HG03025 (cell line): Measurements from ENCODE around the gene STON1.
"Not testable (repeated sequence)": the region's sequence is repeated elsewhere in the genome, so short reads cannot be mapped to it uniquely, and the experiment has no call there.

Experiments used
- ATAC-seq: cut with Tn5 transposase; IDR thresholded peaks from one replicate; pipeline ENCODE4 v1.9.1; 2021; ENCODE audit warnings: mild to moderate bottlenecking, moderate library complexity; ENCODE audit not compliant: unreplicated experiment, low FRiP score

Gene STON1, protein sequence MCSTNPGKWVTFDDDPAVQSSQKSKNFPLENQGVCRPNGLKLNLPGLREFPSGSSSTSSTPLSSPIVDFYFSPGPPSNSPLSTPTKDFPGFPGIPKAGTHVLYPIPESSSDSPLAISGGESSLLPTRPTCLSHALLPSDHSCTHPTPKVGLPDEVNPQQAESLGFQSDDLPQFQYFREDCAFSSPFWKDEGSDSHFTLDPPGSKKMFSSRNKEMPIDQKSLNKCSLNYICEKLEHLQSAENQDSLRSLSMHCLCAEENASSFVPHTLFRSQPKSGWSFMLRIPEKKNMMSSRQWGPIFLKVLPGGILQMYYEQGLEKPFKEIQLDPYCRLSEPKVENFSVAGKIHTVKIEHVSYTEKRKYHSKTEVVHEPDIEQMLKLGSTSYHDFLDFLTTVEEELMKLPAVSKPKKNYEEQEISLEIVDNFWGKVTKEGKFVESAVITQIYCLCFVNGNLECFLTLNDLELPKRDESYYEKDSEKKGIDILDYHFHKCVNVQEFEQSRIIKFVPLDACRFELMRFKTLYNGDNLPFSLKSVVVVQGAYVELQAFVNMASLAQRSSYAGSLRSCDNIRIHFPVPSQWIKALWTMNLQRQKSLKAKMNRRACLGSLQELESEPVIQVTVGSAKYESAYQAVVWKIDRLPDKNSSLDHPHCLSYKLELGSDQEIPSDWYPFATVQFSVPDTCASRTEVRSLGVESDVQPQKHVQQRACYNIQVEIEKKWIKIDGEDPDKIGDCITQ

DNA sequence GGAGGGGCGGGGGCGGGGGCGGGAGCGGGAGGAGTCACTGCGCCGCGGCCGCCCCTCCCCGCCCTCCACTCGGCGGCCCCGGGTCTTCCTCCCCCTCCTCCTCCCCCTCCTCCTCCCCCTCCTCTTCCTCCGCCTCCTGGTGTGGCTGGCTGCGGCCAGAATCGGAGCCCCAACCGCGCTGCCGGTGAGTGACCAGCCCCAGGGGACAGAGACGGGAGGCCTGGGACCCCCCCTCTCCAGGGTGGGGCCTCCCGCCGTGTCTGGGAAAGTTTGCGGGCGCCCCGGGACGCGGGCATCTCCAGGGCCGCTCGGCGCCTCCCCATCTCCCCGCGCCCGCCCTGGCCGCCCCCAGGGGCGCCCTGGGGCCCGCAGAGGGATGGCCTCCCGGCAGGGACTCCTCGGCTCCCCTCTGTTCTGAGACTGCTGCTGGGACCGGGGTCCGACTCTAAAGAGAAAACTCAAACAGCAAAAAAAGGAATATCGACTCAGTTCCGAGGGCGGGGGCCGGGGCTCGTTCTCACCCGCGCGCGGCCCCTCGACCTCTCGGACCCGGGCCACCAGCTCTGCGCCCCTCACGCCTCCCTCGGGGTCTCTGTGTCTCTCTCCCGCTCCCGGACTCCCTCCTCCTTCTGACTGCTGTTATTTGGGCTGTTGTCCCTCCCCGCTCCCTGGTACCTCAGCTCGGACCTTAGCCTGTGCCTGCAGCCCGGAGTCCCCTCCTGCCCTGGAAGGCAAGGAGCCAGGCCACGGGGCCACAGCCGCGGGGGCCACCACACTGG is at the start of gene STON1:
TSS of gene STON1 (plus strand) at position 122 of the 779 bp plus-strand sequence. CDS start 50,480 bp downstream, outside the sequence.
- no peak for ATAC-seq

DNA sequence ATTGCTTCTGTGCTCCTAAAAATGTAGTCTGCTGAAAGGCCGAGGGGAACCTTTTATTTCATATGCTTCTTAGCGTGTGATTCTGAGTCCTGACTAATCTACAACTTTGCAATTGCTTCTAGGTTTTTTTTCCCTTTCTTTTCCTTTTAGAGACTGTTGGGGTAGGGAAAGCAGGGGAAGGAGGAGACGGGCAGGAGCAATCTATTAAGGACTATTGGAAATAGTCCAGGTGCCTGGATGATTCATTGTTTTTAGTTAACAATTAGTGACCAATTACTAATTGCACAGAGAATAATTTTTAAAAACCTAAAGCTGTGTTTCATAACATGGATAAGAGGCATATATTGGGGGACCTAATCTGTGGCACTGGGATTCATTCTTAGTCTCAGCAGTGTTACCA is 49.4 kb upstream of the STON1 start:
- no peak for ATAC-seq

DNA sequence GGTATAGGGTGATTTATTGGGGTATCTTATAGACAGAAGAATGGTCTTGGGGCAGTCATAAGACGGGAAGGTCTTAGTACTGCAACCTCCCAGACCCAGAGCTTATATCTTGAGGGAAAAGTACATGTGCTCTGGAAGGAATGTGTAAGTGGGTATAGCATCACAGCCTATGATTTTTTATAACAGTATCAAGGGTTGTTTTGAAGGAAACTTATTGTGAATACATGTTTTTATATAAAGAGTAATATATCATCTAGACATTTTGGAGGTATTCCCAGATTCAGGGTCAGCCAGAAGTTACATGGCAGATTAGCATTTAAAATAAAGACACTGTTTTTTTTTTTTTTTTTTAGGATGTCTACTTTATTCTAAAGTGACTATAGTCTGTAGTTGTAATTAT is 47.6 kb upstream of the STON1 start:
- no peak for ATAC-seq

DNA sequence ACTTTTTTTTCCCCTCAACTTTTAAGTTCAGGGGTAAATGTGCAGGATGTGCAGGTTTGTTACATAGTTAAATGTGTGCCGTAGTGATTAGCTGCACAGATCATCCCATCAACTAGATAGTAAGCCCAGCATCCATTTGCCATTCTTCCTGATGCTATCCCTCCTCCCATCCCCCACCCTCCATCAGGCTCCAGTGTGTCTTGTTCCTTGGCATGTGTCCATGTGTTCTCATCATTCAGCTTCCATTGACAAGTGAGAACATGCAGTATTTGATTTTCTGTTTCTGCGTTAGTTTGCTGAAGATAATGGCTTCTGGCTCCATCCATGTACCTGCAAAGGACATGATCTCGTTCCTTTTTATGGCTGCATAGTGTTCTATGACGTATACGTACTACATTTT is 47.2 kb upstream of the STON1 start:
- ATAC-seq = no peak

DNA sequence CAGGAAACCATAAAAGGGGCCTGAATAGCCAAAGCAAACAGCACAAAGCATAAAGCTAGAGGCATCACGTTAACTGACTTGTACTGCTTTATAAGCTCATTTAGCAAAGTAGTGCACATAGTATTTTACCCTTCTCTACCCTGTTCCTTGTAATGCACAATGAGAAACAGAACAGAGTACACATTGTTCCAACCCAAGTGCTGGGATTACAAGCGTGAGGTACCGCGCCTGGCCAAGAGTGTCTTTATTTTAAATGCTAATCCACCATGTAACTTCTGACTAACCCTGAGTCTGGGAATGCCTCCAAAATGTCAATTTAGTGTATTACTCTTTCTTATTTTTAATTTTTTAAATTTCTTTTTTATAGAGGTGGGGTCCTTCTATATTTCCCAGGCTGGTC is 46.4 kb upstream of the STON1 start:
- ATAC-seq = no peak

DNA sequence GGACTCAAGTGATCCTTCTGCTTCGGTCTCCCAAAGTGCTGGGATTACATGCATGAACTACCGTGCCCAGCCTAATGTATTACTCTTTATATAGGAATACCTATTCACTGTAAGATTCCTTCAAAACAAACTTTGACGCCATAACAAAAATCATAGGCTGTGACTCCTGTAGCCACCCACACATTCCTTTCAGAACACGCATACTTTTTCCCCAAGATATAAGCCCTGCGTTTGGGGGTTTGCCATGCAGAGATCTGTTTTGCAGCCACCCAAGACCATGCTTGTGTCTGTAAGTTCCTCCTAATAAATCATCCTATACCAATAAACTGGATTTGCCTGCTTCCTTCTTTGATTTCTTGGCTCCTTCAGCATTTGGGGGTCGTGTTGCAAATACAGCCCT is 46.0 kb upstream of the STON1 start:
- no peak for ATAC-seq

DNA sequence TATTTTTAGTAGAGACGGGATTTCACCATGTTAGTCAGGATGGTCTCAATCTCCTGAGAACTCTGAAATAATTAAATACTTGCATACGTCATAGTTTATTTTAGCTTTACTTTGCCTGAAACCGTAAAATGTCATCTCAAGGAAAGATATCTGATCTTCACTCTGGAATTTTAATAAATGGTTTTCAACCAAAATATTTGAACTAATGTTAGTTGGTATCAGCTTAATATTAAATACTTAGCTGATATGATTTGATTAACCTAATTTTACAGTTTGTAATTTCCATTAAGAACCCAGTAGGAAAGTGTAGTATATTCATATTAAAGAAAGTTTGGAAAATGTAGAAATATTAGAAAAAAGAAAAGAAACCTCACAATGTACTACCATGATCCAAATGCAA is 41.4 kb upstream of the STON1 start:
- ATAC-seq = no peak

DNA sequence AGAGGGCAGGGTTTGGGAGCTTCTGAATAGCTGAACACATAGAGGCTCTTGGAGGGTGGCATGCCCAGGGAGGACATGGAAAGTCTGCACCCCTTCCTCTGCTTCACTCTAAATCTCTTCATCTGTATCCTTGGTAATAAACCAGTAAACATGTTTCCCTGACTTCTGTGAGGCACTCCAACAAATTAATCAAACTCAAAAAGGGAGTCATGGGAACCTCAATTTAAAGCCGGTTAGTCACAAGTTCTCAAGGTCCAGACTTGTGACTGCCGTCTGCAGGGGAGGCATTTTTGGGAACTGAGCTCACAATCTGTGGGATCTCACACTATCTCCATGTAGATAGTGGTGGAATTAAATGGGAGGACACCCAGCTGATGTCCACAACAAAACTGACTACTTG is 33.1 kb upstream of the STON1 start:
- no peak for ATAC-seq

DNA sequence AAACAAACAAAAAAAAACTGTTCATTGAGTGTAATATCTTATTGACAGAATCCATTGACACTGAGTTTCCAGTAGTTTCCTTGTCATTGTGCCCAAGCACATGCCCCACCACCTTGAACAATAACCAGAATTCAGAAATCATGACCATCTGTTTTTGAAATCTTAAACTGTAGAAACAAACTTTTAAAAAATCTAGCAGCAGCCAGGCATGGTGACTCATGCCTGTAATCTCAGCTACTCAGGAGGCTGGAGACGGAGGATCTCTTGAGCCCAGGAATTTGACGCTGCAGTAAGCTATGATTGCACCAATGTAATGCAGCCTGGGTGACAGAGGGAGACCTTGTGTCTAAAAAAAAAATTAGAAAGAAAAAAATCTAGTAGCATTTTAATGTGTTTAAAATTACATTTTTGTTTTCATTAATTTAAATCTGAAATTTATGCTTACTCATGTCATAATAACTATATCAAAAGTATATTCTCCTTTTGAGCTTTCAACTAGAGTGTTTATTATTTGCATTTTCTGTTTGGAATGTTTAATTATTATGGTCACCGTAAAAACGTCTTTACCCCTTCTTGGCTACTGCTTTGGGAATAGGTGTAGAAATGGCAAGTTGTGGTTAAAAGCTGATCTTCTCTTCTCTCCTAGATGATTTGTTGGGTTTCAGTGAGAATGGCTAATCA is 25.2 kb upstream of the STON1 start:
- ATAC-seq = no peak

DNA sequence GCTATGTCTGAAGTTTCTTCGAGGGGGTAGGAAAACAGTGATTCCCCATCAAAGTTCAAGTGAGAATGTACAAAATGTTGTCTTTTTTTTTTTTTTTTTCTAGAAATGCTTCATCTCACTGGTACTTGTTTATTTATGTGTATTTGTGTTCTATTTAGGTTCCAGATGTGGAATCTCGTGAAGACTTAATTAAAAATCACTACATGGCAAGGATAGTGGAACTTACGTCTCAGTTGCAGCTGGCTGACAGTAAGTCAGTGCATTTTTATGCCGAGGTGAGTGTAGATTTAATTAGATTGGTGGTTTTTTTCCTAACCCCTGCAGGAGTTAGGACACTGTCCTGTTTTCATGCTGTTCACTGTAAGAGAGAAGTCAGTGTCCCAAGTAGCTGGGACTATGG is 22.8 kb upstream of the STON1 start:
- no peak for ATAC-seq

DNA sequence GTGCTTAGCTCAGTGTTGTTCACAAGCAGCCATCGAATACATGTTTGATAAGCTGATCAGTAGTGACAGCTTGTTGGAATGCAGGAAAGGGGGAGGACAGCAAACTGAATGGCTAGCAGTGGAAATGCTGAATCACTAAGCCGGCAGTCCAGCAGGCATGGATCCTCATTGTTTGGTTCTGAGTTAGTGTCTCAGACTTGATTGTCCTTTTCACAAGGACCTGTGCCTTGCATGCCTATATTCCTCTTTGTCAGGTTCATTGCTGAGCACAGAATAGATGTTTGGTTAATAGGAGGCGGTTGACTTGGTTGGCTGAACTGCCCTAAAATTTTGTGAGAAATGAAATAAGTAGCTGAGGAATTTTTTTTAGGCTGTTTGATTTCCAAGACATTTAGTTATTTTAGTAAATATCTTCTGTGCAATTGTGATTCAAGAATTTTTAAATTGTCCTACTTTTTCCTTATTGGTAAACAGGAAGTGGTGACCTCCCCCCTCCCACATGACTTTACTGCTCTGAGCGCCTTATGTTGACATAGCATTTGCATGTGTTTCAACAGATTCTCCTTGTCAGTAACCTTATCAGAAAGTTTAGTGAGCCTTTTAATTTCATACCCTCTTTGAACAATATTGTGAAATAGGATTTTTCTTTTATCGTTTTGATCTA is 21.4 kb upstream of the STON1 start:
- ATAC-seq = no peak

DNA sequence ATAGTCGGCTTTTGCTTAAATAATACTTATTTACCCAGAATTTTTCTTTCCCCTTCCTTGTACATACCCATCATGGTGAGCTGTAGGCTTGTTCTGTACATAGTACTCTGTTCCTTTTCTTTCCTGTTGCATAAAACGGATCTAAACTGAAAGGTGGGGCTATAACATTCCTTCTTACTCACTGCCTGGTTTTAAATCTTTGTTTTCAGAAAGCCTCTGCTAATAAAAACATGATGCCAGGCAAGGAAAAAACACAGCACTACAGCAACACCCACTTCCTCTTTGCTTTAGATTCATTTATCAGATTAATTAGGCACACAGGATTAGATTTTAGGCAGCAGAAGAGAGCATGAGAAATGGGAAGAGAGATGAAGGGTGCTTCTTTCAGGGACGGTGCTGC is 19.6 kb upstream of the STON1 start:
- ATAC-seq = no peak

DNA sequence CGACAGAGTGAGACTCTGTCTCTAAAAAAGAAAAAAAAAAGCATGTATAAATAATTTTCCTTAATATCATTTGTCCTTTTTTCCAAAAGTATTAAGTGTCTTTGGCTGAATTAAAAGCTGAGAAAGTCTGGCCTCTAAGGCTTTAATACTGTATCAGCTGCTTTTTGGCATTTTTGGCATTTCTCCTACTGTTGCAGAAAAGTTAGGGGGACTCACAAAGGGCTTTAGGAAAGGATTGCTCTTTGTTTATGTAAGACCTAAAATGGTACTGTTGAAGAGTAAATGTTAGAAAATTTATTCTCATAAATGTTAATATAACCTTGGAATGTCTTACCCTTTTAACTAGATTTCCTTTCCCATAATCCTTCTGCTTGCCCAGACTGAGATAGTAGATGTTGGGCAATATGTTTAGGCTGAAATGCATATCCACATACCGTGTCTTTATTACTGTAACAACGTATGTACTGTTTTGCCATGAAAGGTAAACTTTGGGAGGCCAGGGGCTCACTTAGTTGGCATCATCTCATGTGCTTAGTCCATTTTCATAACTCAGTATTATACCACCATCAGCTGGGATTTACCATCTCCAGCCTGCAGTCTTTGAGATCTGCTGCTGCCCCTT is 18.0 kb upstream of the STON1 start:
- ATAC-seq = no peak

DNA sequence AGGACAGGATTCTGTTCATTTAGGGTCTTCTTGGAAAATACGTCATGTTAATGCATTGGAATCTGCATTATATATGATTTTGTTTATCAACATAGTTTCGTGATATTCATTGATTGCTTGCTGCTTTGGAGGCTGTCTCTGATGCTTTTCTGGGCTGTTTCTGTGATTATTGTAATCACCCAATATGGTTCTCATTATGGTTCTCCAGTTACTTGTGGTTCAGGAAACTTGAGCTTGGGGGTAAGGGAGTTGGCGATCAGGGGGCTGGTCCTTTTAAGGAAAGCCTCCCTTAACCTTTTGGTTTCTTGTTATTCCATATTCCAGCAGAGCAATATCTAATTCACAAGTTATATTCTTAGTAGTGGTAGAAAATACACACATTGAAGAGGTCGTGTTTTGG is 17.4 kb upstream of the STON1 start:
- no peak for ATAC-seq

DNA sequence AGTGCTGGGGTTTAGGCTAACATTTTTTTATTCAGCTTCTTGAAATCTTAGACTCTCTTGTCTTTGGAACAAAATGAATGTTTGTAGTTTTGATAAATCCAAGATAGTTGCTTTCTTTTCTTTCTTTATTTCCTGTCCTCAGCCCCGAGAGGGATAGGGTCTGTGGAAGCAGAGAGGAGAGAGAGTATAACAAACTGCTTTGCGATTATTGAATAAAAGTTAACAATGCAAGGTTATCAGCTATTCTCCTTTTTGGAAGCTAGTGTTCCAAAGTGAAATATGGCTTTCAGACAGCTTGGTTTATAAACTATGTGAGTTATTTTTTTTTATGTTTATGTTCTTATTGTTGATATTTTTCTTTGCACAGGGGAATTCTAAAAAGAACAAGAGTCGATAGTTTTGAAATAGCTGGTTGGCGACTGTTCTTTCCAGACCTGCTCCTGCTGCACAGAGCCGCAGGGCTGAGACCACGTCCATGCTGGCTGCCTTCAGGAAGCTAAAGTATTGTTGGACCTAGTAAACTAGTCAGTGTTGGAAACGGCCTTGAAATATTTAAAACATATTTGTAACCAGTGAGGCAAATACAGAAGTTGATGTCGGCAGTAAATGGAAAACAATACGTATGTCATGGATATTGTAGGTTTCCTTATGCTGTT is 15.5 kb upstream of the STON1 start:
- no peak for ATAC-seq

DNA sequence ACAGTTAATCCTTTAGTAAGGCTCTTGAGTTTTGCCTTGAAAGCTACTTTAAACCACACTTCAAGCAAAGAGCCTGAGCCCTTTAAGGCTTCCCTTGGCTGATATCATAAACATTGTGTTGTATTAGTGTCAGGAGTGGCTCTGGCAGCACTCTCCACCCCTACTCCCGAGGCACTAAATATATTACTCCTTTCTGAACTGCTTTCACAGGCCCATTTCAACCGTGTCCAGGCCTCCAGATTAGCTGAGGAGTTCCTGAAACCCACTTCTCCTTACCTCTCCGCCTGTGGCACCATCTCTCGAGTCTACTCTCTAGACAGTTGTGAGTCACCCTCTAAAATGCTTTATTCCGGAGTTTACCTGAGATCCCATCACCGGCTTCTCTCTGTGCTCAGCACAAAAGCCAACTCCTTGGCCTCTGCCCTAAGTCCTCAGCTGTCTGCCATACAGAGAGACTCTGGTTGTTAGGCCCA is 14.4 kb upstream of the STON1 start:
- ATAC-seq = no peak

DNA sequence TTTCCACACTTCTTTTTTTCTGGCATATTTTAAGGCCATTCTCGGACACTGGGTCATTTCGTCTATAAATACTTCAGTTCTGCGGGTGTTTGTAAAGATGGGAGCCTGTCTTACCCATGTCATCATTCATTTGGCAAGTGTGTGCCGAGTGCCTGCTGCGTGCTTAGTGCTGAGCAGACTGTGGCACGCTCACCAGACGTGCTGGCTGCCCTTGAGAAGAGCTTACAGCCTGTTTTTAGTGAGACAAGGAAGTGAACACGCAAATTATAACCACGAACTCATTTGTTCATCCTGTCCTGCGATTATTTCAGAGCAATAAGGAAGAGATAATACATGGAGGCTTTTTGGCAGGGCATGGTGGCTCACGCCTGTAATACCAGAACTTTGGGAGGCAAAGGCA is 10.4 kb upstream of the STON1 start:
- ATAC-seq = no peak

DNA sequence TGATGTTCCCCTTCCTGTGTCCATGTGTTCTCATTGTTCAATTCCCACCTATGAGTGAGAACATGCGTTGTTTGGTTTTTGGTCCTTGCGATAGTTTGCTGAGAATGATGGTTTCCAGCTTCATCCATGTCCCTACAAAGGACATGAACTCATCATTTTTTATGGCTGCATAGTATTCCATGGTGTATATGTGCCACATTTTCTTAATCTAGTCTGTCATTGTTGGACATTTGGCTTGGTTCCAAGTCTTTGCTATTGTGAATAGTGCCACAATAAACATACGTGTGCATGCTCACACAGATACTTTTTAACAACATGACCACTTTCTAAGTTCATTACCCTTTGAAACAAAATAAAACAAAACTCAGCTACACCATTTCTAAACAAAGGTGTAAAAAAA is 5.2 kb upstream of the STON1 start:
- ATAC-seq = not testable (repeated sequence)

DNA sequence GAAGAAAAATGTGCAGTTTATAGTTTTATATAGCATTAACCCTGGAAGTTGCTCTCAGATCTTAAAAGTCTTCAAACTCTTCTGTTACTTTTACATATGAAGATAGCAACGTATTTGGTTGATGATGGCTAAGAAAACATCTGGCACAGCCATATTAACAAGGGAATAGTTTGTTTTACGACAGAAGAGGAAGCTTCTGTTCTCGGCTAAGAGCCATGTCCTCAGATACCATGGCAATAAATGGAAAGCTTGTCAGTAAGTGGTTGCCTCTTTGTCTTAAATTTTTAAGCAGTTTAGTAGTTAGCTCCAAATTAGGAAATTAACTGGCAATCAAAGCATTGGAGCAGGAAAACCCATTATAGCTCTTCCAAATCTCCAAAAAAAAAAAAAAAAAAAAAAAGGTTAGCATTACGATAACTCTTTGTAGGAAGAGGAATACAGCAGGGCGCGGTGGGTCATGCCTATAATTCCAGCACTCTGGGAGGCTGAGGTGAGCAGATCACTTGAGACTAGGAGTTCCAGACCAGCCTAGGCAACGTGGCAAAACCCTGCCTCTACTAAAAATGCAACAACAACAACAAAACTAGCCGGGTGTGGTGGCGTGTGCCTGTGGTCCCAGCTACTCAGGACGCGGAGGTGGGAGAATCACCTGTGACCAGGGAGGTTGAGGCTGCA is 4.5 kb upstream of the STON1 start:
- no peak for ATAC-seq
